Inflammatory macrophage (primary cell): Measurements from ENCODE around the gene EIF5.

Source experiments
- DNase-seq, 2 donors: peaks; one replicate each; pipeline ENCODE4 v3.0.0-alpha.2; 2020 to 2022

EIF5 gene

DNA sequence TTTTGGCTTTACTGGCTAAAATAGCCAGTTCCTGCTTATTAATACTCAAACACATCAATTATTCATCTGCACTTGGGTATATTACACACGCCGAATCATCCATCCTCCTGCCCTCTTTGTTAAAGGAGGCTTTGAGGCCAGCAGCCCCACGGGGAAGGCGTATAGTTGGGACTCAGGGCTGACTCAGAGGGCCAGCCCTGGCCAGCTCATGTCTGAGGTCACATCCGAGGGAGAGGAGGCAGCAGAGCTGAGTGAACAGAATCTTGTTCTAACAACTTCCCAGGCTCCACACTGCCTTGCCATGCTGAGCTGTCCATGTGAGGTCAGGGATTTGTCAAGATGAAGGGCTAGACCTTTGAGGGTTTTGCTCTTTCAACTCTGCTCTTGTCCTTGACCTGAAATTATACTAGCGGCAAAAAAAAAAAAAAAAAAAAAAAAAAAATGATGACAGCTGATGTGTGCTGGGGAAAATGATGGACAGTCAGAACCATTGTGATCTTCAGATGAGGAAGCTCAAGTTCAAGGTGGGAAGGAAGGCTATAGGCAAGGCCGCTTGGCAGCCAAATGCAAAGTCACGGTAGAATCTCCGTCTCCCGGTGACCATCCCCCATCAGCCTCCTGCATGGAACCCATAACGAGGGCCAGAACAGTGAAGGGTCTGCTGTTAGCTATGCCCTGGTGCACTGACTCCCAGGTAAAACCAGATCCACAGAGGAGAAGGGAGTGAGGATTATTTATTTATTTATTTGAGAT lies 38.7 kb downstream of the EIF5 start:
- DNase-seq: peak; percentile 71 to 89

DNA sequence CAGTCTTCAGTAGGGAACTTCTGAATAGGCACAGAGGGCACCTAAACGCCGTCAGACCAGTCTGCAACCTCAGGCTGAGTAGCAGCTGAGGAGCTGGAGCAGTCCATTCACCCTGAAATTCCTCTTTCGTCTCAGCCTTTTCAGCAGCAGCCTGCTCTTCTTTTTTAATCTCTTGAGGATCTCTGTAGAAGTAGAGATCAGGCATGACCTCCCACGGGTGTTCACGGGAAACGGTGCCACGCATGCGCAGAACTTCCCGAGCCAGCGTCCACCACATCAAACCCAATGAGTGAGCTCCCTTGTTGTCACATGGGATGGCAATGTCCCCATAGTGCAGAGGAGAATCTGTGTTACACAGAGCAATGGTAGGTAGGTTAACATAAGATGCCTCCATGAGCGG lies 40.1 kb downstream of the EIF5 start:
- DNase-seq: no peak

DNA sequence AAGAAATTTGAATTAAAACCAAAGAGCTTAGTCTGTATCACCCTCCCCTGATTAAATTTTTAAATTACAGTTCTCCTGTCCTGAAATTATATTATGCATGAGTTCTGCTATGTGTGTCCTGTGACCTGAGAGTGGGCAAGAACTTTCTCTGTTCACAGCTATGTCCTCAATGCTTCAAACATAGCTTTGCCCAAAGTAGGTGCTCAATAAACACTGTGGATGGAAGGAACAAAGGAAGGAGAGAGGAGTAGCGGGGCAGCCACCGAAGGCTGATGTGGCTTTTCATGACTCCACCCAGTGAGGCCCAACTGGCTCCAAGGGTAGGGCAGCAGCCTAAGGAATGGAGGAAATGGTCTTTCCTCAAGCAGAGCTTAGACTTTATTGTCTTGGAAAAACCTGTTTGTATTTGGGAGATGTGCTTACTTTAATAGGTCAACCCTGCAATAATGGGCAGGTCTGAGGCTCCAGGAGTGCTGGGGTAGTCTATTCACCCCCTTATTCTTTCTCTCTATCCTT lies 43.5 kb downstream of the EIF5 start:
- no peak for DNase-seq

DNA sequence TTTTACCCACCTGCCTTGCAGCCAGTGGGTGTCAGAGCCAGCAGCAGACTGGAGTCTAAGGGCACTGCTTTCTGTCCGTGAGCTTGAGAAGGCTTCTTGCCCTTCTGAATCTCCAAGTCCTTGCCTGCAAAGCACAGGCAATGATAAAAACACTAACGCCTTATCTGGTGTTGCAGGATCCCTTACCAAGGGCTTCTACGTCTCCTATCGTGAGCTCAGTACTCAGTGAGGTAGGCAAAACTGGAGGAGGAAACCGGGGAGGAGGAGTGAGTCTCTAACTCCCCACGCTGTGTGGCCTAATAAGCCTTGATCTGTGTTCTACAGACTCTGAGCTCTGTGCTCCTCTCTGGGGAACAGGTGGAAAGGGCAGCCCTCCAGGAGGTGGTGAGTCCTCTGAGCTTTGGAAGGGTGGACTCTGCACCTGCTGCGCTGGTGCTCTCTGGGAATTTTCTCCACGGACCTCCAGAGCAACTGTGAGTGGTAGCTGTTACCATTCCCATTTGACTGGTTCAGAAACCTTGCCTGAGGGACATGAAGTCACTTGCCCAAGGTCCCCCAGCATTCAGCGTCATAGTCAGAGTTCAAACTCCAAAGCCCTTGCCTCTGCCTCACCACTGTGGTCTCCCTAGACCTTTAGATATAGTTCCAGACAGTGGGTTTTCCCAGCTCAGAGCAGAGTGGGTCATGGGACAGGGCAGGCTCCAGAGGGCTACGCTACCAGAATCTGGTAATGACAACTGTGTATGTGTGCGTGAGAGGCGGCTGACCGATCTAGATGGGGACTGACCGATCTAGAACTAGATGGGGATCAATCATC lies 44.2 kb downstream of the EIF5 start:
- no peak for DNase-seq

DNA sequence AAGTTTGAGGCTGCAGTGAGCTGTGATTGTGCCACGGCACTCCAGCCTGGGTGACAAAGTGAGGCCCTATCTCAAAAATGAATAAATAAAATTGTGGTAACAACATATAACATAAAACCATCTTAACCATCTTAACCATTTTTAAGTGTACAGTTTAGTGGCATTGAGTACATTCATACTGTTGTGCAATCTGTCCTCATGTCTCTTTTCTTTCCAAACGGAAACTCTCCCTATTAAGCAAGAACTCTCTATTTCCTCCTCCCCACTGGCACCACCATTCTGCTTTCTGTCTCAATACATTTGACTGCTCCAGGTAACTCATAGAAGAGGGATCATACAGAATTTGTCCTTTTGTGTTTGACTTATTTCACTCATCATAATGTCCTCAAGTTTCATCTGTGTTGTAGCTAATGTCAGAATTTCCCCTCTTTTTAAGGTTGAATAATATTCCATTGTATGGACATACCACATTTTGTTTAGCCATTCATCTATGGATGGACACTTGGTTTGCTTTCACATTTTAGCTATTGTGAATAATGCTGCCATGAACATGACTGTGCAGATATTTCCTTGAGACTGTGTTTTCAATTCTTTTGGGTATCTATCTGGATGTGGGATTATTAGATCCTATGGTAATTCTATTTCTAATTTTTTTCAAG lies 46.8 kb downstream of the EIF5 start:
- DNase-seq: peak; percentile 54 to 74

DNA sequence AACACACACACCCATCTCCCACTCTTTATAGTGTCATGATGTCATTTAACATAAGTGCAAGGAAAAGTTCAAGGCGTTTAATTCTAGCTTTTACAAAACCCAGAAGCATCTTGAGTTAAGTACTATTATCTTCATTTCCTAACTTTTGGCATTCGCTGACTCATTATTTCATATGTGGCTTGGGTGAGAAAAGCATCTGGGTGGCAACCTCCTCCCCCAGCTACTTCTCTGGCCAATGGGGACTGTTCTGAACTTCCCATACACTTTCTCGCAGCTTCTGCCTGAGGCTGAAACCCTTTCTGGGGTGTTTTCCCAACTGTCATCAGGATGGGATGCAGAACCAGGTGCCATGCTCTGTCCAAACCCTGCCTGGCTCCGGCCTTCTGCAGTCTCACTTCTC lies 48.3 kb downstream of the EIF5 start:
- DNase-seq: peak; percentile 82 to 85

DNA sequence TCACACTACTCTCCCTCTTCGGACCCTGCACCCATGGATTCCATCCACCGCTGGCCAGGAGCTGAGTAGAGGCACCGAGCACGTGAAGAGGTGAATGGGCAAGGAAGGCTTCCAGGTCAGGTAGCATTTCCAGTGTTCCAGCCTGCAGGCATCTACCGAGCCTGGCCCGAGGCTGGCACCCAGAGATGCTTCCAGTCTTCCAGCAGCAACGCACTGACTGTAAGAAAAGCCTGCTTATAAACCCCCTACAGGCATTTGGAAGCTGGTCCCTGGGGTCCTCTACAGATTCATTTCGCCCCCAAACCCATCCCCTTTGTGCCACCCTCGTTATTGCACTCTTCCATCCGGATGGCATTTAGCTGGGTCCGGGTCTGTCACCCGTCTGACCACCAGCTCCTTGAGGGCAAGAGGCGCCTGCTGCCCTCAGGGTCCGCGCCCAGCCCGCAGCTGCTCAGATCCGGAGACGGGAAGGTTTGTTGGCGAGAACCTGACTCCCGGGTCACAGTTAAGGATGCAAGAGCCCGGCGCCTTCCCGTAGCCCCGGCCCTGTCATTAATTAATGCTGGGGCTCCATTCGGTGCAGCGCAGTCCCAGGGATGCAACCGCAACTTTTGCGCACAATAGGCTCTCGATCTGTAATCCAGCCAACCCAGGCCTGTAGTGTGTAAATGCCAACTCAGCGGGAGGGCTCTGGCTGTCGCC lies 50.6 kb downstream of the EIF5 start:
- DNase-seq: no peak

DNA sequence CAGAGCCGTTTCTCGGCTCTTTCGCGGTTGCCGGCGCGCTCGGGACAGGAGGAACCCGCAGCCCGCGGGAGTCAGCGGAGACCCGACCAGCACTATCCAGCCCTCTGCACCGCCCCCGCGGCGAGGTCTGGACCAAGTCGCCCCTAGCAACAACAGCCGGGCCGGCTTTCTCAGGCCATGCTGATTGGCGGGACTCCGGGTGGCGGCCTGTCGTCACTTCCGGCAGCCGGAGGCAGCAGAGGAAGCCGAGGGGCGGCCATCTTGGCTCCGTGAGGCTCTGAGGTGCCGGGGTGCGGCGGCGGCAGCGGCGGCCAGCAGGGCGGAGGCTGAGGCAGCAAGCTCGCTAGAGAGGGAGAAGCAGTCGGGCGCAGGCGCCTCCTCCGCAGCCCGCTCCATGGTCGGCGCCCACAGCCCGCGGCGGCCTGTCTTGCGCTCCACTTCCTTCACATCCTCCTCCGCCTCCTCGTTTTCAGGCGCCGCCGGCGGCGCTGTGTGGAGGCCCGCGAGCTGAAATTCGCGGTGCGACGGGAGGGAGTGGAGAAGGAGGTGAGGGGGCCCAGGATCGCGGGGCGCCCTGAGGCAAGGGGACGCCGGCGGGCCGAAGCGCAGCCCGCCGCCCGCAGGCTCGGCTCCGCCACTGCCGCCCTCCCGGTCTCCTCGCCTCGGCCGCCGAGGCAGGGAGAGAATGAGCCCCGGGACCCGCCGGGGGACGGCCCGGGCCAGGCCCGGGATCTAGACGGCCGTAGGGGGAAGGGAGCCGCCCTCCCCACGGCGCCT lies 51.3 kb downstream of the EIF5 start, which contains the start of gene MARK3:
Gene MARK3, plus strand, starts transcription at position 264 of the 777 bp plus-strand sequence. CDS start 615 bp downstream, outside the sequence.
- DNase-seq: peak; percentile 97 to 99

DNA sequence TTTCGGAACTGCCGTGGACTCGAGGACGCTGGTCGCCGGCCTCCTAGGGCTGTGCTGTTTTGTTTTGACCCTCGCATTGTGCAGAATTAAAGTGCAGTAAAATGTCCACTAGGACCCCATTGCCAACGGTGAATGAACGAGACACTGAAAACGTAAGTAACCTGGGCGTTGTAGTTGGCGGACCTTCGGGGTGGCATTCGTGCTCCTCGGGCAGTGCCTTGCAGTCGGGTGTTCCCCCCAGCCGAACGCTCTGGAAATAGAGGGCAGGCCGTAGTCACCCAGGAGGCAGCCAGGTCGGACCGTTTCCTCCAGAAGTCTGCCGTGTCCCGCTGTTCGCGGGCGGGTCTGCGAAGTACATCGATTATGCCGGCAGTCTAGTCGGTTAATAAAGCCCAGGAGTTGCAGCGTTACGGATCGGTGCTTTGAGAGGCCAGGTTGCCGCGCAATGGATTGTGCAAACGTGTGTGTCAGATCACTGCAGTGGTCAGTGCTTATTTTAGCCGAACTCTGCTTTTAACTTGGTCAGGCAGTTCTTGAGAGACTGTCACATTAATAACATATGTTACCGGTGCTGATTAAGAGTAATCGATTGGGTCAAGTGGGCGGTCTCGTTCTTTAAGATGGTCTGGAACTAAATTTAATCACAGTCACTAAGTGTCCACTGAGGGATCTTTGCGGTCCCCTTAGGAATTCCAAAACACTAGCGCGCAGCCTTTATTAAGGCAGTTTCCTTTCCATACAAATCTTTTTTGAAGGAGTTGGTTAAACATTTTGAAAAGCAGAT lies 52.1 kb downstream of the EIF5 start:
- DNase-seq: peak in 1 of 2 donors; percentile 31

DNA sequence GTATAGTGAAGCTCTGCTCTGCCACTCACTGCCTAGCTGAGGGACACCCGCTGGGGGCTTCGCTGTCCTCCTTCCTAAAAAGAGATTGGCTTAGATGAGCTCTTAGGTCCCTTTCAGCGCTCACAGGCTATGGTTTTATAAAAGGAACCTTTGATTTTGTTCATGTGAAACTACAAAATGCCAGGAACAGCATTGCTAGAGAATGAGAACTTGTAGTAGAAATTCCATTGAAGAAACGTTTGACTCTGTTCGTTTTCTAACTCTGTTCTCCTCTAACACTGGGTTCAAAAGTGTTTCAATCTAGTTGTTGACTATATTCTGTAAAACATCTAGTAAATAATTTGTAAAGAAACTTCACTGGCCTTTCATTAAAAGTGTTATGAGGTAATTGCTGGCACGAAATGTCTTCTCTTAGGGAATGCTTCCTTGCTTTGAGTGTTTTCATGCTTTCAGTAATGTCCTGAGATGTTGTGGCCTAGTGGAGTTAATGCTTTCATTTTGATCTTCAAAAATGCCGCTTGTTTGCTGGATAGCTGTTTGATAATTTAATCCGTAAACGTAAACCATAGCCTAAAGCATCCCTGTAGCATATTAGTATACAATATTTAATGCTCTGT lies 52.8 kb downstream of the EIF5 start:
- peak; percentile 17 to 28 for DNase-seq

DNA sequence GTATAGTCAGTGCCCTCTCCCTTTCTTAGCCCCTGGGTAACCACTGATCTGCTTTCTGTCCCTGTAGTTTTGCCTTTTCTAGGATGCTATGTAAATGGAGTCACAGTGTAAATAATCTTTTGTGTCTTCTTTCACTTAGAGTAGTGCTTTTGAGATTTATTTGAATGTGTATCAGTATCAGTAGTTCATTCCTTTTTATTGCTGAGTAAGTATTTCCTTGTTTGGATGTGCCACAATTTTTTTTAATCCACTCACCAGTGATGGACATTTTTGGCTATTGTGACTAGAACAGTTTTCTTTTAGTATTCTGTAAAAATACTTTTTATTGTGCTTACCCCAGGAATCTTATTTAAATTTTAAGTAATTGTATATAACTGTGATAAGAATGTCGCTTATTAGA lies 54.6 kb downstream of the EIF5 start:
- no peak for DNase-seq

DNA sequence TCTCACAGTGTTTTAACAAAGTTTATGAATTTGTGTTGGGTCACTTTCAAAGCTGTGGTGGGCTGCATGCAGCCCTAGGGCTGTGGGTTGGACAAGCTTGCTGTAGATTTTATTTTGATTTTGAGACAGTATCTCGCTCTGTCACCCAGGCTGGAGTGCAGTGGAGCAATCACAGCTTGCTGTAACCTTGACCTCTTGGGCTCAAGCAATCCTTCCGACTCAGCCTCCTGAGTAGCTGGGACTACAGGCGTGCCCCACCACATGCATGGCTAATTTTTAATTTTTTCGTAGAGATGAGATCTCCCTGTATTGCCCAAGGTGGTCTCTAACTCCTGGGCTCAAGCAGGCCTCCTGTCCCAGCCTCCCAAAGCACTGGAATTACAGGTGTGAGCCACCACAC lies 56.6 kb downstream of the EIF5 start:
- DNase-seq: no peak

DNA sequence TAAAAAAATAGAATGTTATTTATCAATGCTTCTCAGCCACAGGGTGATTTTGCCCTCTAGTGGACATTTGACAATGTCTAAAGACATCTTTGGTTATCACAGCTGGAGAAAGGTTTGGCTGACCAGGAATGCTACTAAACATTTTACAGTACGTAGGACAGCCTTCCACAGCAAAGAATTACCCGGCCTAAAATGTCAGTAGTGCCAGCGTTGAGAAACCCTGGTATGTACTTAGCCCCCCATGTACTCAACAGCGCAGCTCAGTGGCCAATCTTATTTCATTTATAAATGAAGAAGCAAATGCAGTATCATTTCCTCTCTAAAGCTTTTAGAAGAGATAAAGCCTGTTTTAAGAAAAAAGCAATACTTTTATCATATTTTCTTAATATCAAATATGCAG lies 57.0 kb downstream of the EIF5 start:
- peak; percentile 58 to 76 for DNase-seq

DNA sequence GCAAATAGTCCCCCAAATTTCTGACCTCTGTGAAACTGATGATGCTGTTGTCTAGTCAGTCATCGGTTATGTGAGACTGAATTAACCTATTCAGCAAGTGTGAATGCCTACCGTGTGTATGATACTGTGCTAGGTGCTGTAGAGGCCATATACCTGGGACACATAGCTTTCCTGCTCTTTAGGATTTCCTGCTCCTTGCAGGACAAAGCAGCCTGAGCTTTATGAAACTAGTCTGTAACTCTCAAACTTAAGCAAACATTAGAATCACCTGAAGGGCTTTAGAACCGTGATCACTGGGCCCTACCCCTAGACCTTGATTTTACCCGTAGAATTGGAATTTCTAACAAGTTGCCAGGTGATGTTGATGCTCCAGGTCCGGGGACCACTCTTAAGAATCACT lies 58.1 kb downstream of the EIF5 start:
- no peak for DNase-seq

DNA sequence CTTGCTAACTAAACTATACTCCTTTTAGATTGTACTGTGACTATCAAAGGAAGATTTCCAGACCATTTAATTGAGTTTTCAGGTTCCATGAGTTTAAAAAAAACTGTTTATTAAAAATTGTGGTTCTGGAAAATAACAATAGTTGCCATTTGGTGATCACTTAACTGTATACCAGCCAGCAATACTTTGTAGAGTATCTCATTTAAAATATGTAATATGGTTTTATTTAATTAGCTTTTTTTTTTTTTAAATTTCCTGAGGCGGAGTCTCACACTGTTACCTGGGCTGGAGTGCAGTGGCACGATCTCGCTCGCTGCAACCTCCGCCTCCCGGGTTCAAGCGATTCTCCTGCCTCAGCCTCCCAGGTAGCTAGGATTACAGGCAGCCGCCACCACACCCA lies 58.5 kb downstream of the EIF5 start:
- DNase-seq: no peak

DNA sequence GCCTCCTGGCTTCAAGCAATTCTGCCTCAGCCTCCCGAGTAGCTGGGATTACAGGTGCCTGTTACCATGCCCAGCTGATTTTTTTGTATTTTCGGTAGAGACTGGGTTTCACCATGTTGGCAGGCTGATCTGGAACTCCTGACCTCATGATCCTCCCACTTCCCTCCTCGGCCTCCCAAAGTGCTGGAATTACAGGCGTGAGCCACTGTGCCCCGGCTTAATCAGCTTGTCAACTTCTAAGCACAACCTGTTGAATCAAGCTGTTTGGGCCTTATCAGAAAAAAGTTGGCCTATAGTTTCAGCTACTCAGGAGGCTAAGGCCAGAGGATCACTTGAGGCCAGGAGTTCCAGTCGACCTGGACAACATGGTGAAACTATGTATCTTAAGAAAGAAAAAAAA lies 59.0 kb downstream of the EIF5 start:
- peak; percentile 40 to 66 for DNase-seq

DNA sequence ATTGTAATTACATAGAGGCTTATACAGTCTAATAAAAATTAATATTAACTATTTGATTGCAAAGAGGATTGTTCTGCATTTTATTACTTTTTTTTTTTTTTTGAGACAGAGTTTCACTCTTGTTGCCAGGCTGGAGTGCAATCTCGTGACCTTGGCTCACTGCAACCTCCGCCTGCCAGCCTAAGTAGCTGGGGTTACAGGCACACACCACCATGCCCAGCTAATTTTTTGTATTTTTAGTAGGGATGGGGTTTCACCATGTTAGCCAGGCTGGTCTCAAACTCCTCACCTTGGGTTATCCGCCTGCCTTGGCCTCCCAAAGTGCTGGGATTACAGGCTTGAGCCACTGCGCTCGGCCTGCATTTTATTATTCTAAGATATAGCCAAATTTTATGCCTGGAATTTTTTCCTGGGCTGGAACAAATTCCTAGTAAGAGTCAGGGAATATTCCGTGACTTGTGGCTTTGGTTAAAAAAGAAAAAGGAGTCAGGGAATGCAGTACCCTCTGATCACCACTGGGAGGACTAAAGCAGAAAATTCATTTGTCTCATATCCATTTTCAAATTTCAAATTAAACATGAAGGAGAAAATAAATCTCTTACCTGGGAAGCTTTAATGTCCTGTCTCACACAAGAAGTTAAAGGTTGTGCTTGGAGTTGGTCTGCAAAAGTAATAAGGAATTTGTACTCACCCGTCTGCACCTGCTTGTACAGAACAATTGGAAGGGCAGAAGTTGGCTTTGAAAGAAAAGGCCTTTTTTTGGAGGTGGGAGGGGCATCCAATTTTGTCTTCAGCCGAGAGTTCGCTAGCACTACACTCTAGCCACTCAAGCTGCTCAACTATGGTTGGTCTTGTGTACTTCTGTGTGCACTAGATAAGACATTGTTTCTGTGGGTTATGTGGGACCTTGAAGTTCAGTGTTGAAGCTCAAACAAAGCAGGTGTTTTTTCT lies 59.9 kb downstream of the EIF5 start:
- peak; percentile 32 to 51 for DNase-seq
